LoVo (cell line): ENCODE measurements around the gene SIRPG.

ENCODE experiments used
- DNase-seq: peaks from one replicate; pipeline ENCODE4 v3.0.0-alpha.2; 2016; ENCODE audit warnings: low spot score

The SIRPG gene

DNA sequence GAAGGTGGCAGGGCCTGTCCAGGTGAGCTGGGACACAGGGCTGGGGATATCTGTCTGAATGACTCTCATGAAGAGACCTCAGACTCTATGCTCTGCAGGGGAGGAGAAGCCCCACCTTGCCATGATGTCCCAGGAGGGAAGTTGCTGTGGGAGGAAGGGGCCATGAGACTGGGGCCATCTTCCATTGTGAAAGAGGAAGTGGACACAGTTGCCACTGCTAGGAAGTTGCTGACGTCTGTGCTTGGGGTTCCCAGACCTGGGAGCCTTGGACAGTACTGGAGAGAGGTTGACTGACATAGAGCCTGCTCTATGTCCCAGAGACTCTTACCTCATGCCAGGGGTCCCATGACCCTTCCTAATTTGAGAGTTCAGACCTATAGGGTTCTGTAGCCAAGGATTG is 62.2 kb downstream of the SIRPG start:
- no peak for DNase-seq

DNA sequence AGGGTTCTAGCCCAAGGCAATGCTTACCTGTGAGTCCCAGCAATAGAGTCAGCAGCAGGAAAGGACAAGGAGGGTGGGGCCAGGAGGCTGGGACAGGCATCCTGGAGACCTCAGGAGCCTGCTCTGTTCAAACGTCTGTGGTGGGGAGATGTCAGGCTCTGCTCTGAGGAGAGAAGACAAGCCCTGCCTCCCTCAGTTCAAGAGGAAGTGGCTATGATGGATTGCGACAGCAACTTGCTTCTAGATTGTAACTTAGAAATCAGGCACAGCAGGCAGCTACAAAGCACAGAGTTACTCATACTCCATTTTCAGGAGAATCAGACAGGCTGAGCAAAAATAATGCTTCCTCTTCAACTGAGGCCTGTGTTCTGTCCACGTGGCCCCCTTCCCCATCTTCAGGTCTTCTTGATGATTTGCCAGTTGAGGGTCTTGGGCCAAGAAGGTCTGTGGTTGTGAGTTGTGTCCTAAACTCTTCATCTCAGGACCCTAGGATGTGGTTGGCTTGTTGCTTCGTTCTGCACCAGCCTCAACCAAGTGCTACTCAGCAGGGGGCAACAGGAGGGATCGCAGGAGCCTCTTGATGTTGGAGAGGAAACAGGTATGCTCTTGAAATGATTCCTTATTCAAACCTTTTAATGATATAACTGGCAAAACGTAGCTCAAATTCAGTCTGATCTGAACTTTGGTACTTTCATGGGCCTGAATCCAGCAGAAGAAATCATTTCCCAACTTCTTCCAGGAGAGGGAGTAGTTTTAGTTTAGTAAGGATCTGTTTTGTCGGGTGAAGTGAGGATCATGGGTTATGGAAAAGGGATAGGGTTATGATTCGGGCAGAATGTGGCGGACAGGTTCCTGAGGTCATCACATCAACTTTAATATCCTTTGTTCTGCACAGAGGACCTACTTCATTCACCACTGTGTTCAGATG is 68.8 kb downstream of the SIRPG start:
- no peak for DNase-seq

DNA sequence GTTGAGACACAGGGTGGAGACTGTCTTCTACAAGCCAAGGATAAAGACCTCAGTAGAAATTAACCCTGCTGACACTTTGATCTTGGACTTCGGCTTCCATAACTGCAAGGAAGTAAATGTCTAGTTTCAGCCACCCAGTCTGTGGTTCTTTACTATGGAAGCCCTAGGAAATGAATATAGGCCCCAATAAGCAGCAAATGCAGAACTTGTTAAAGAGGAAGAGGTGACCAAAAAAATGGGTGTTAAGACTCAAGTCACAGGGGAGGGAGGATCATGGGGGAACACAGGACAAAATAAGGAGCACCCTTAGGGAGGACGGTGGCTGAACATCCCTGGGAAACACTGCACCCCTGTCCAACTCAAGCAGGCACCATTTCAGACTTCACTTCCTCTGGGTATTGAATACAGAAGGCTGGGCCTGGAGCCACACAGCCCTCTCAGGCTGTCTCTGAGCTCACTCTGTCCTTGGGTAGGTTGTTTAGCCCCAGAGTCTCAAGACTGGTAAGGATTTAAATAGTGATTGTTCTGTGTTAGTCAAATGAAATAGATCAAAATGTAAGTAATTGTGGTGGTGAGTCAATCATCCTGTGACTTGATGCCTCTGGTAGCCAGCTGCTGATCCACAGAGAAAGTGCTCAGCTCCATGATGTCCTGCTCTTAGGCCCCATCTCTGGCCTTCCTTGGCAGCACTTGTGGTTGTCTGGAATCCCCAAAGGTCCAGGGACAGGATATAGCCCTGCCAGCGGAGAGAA is 69.6 kb downstream of the SIRPG start:
- no peak for DNase-seq

DNA sequence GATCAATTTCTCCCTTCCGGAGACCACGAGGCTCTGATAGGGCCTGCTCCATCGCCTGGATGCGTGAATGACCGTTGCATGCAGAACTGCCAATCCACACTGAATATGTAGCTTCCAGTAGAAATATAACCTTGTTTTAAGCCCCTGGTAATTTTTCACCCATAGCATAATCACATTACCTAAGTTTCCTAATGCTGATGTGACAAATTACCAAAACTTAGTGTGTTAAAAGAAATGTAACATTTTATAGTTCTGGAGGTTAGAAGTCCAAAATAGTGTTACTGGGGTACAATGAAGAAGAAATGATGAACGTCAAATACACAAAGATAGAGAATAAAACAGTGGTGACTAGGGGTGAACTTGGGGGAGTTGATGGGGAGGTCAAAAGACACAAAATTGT is 78.1 kb downstream of the SIRPG start:
- no peak for DNase-seq
